ENCODE results near the gene CPNE5. TPM values are rescaled to one million over a fixed set of nuclear protein-coding genes. Genes with fewer than 3 reads are reported as not detected.

CPNE5 gene
- total RNA-seq, 1 experiment from 2014 or later: not detected

GRCh38 chr6:36699348-36699747, 139.9 kb downstream of the CPNE5 start:
- DNase-seq: peak in 1 of 2 experiments; percentile 1
- ChIA-PET CTCF (no interaction called here), POLR2A (no interaction called here)
- H3K4me3 ChIP-seq (ENCODE audit: low read depth, low read length): no peak overlapping the region
- intact Hi-C loops (cut with micrococcal nuclease; ENCODE audit: unreplicated experiment): no loop called here
- H3K4me1 ChIP-seq: no peaks in the 10 kb centered on the region
- no peaks in the 10 kb centered on the region for H3K9me3 ChIP-seq
- Mint-ChIP-seq H3K27ac (ENCODE audit: unreplicated experiment) (no peak overlapping the region), H3K4me3 (ENCODE audit: unreplicated experiment) (no peak overlapping the region), H3K9me3 (ENCODE audit: unreplicated experiment) (no peaks in the 10 kb centered on the region), H3K4me1 (ENCODE audit: low read depth, unreplicated experiment) (no peaks in the 10 kb centered on the region), H3K27me3 (ENCODE audit: insufficient read depth, unreplicated experiment) (peaks cover 13% of the 10 kb centered on the region), H3K36me3 (ENCODE audit: insufficient read depth, unreplicated experiment) (no peaks in the 10 kb centered on the region)
- no TSS peak for BruUV-seq (replicated peaks)
- no peaks in the 10 kb centered on the region for H3K36me3 ChIP-seq (ENCODE audit: control insufficient read depth, insufficient read depth, low read length)
- no peaks in the 10 kb centered on the region for H3K27me3 ChIP-seq (replicated peaks; ENCODE audit: control insufficient read depth, insufficient read depth, low read length)
- no peak for TF ChIP-seq CTCF (IDR thresholded peaks at IDR 0.05; ENCODE audit: insufficient read depth in 1 of 2, low read depth in 1 of 2, low read length in 1 of 2, severe bottlenecking in 1 of 2, unreplicated experiment in 1 of 2)

- no peaks in the 10 kb centered on the region for H3K9me3 ChIP-seq
- H3K4me3 Mint-ChIP-seq (ENCODE audit: unreplicated experiment): no peak overlapping the region
- no peaks in the 10 kb centered on the region for H3K4me1 ChIP-seq
- H3K27me3 Mint-ChIP-seq (ENCODE audit: insufficient read depth, unreplicated experiment): peaks cover 12% of the 10 kb centered on the region
- ChIA-PET CTCF (no interaction called here), POLR2A (no interaction called here)
- H3K36me3 ChIP-seq (ENCODE audit: control insufficient read depth, insufficient read depth, low read length): no peaks in the 10 kb centered on the region
- DNase-seq: peak in 1 of 2 experiments; percentile 14
- no peak overlapping the region for H3K27ac Mint-ChIP-seq (ENCODE audit: unreplicated experiment)
- no peaks in the 10 kb centered on the region for H3K36me3 Mint-ChIP-seq (ENCODE audit: insufficient read depth, unreplicated experiment)
- no peaks in the 10 kb centered on the region for H3K4me1 Mint-ChIP-seq (ENCODE audit: low read depth, unreplicated experiment)
- TF ChIP-seq CTCF (IDR thresholded peaks at IDR 0.05; ENCODE audit: insufficient read depth in 1 of 2, low read depth in 1 of 2, low read length in 1 of 2, severe bottlenecking in 1 of 2, unreplicated experiment in 1 of 2): no peak
- intact Hi-C loops (cut with micrococcal nuclease; ENCODE audit: unreplicated experiment): no loop called here
- H3K27me3 ChIP-seq (replicated peaks; ENCODE audit: control insufficient read depth, insufficient read depth, low read length): no peaks in the 10 kb centered on the region
- BruUV-seq (replicated peaks): no TSS peak
- no peak overlapping the region for H3K4me3 ChIP-seq (ENCODE audit: low read depth, low read length)
- H3K9me3 Mint-ChIP-seq (ENCODE audit: unreplicated experiment): no peaks in the 10 kb centered on the region
These were observed 140.4 kb downstream of the CPNE5 start for GRCh38 chr6:36698871-36699271.

- no peak for TF ChIP-seq CTCF (IDR thresholded peaks at IDR 0.05; ENCODE audit: insufficient read depth in 1 of 2, low read depth in 1 of 2, low read length in 1 of 2, severe bottlenecking in 1 of 2, unreplicated experiment in 1 of 2)
- Histone ChIP-seq H3K4me1 (no peaks in the 10 kb centered on the region), H3K27me3 (replicated peaks; ENCODE audit: control insufficient read depth, insufficient read depth, low read length) (no peaks in the 10 kb centered on the region), H3K9me3 (no peaks in the 10 kb centered on the region), H3K4me3 (ENCODE audit: low read depth, low read length) (no peak overlapping the region), H3K36me3 (ENCODE audit: control insufficient read depth, insufficient read depth, low read length) (no peaks in the 10 kb centered on the region)
- peak in 1 of 2 experiments; percentile 3 for DNase-seq
- no TSS peak for BruUV-seq (replicated peaks)
- Mint-ChIP-seq H3K36me3 (ENCODE audit: insufficient read depth, unreplicated experiment) (no peaks in the 10 kb centered on the region), H3K9me3 (ENCODE audit: unreplicated experiment) (no peaks in the 10 kb centered on the region), H3K4me1 (ENCODE audit: low read depth, unreplicated experiment) (no peaks in the 10 kb centered on the region), H3K4me3 (ENCODE audit: unreplicated experiment) (no peak overlapping the region), H3K27me3 (ENCODE audit: insufficient read depth, unreplicated experiment) (peaks cover 11% of the 10 kb centered on the region), H3K27ac (ENCODE audit: unreplicated experiment) (no peak overlapping the region)
- intact Hi-C loops (cut with micrococcal nuclease; ENCODE audit: unreplicated experiment): no loop called here
- ChIA-PET POLR2A (no interaction called here), CTCF (no interaction called here)
These were observed 141.0 kb downstream of the CPNE5 start for GRCh38 chr6:36698196-36698595.
